Mammary epithelial cell (primary cell): ENCODE measurements around the gene SPR.

Experiments
- CTCF ChIP-seq, 2 donors: IDR thresholded peaks in 1 of 2; conservative IDR thresholded peaks in 1 of 2; 2 replicates each; pipeline ENCODE4 v1.5.1; 2011 to 2012; ENCODE audit warnings: inconsistent platforms in 2 of 2, low read length in 2 of 2, mild to moderate bottlenecking in 2 of 2, control low read depth in 1 of 2, low read depth in 1 of 2; ENCODE audit not compliant: insufficient read depth in 1 of 2; ENCODE audit errors: extremely low read depth in 1 of 2
- EZH2 ChIP-seq: IDR thresholded peaks from 2 replicates; pipeline ENCODE4 v1.6.1; 2012; ENCODE audit warnings: low read length, inconsistent platforms, borderline replicate concordance

DNA sequence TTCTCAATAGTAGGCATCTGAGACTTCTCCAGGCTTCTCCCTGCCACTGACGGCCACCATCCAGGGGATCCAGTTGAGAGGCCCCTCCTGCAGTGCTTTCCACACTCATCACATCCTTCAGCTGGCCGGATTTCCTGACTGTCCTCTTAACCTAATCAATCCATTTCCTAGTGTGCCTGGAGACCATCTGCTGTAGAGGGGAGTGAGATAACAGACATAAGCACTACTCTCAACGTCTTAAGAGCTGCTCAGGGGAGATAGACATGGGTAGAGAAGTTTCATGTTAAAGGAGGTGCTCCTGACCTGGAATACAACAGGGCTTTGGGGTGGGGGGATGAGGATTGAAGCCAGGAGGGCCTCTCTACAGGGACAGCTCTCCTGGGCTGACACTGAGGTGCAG lies 14.2 kb downstream of the SPR start:
- TF ChIP-seq CTCF (conservative IDR thresholded peaks at IDR 0.05 in 1 of 2, IDR thresholded peaks at IDR 0.05 in 1 of 2; ENCODE audit: extremely low read depth in 1 of 2, insufficient read depth in 1 of 2, low read depth in 1 of 2, low read length in 2 of 2) = no peak
- TF ChIP-seq EZH2 = no peak
